Mucosa of rectum (tissue), 2 donors: ENCODE results near the gene CEP128.
A peak's percentile ranks its signal among the peaks of the same experiment; 100 is the strongest.

Experiments used
- H3K27ac ChIP-seq, 2 donors: one replicate each; pipeline ENCODE4 v1.7.0; 2013; ENCODE audit warnings: inconsistent platforms in 2 of 2, low read depth in 2 of 2, low read length in 2 of 2
- H3K27me3 ChIP-seq, 2 donors: one replicate each; pipeline ENCODE4 v1.7.0; 2013; ENCODE audit warnings: low read length in 2 of 2; ENCODE audit not compliant: control insufficient read depth in 2 of 2, insufficient read depth in 2 of 2
- H3K36me3 ChIP-seq, 2 donors: one replicate each; pipeline ENCODE4 v1.7.0; 2013; ENCODE audit warnings: low read length in 2 of 2; ENCODE audit not compliant: control insufficient read depth in 2 of 2, insufficient read depth in 2 of 2
- H3K4me1 ChIP-seq, 2 donors: one replicate each; pipeline ENCODE4 v1.7.0; 2013; ENCODE audit warnings: low read length in 2 of 2, mild to moderate bottlenecking in 1 of 2; ENCODE audit not compliant: control insufficient read depth in 2 of 2, insufficient read depth in 2 of 2
- H3K4me3 ChIP-seq, 2 donors: one replicate each; pipeline ENCODE4 v1.7.0; 2013; ENCODE audit warnings: low read length in 2 of 2
- H3K9ac ChIP-seq, 2 donors: one replicate each; pipeline ENCODE4 v1.7.0; 2013; ENCODE audit warnings: low read length in 2 of 2, low read depth in 1 of 2, mild to moderate bottlenecking in 1 of 2
- H3K9me3 ChIP-seq, 2 donors: one replicate each; pipeline ENCODE4 v1.7.0; 2013; ENCODE audit warnings: low read length in 2 of 2; ENCODE audit not compliant: control insufficient read depth in 2 of 2
- donor health status: healthy.
- donor health status: Normal muscosa, but diverticular disease.

CEP128 gene

GRCh38 chr14:80977221-80977620, 35.7 kb upstream of the CEP128 start:
- Histone ChIP-seq H3K9me3 (no peaks in the 10 kb centered on the region), H3K4me3 (no peak overlapping the region), H3K4me1 (peaks cover 0 to 10% of the 10 kb centered on the region in 2 donors), H3K27me3 (no peaks in the 10 kb centered on the region), H3K27ac (no peak overlapping the region), H3K9ac (no peak overlapping the region), H3K36me3 (no peaks in the 10 kb centered on the region)

- no peak overlapping the region for H3K4me3 ChIP-seq
- no peaks in the 10 kb centered on the region for H3K9me3 ChIP-seq
- H3K4me1 ChIP-seq = peaks cover 0 to 5% of the 10 kb centered on the region in 2 donors
- no peak overlapping the region for H3K27ac ChIP-seq
- H3K27me3 ChIP-seq = no peaks in the 10 kb centered on the region
- H3K9ac ChIP-seq = no peak overlapping the region
- no peaks in the 10 kb centered on the region for H3K36me3 ChIP-seq
These were observed 33.1 kb upstream of the CEP128 start for GRCh38 chr14:80974679-80975078.

- Histone ChIP-seq H3K27me3 (no peaks in the 10 kb centered on the region), H3K27ac (no peak overlapping the region), H3K9ac (no peak overlapping the region), H3K36me3 (no peaks in the 10 kb centered on the region), H3K9me3 (no peaks in the 10 kb centered on the region), H3K4me1 (peaks cover 0 to 5% of the 10 kb centered on the region in 2 donors), H3K4me3 (no peak overlapping the region)
These were observed 32.5 kb upstream of the CEP128 start for GRCh38 chr14:80973931-80974641.

- H3K9ac ChIP-seq = no peak overlapping the region
- H3K36me3 ChIP-seq = no peaks in the 10 kb centered on the region
- H3K27ac ChIP-seq = no peak overlapping the region
- peaks cover 0 to 4% of the 10 kb centered on the region in 2 donors for H3K27me3 ChIP-seq
- H3K9me3 ChIP-seq = no peaks in the 10 kb centered on the region
- H3K4me3 ChIP-seq = no peak overlapping the region
- peaks cover 0 to 2% of the 10 kb centered on the region in 2 donors for H3K4me1 ChIP-seq
These were observed 23.5 kb upstream of the CEP128 start for GRCh38 chr14:80965037-80965436.

- H3K9me3 ChIP-seq = no peaks in the 10 kb centered on the region
- H3K27me3 ChIP-seq = peaks cover 6 to 12% of the 10 kb centered on the region in 2 donors
- no peaks in the 10 kb centered on the region for H3K36me3 ChIP-seq
- H3K9ac ChIP-seq = no peak overlapping the region
- no peak overlapping the region for H3K4me3 ChIP-seq
- peak overlapping the region; percentile 5 to 44 for H3K27ac ChIP-seq
- H3K4me1 ChIP-seq = peaks cover 0 to 5% of the 10 kb centered on the region in 2 donors
These were observed 18.0 kb upstream of the CEP128 start for GRCh38 chr14:80959496-80959895.

- Histone ChIP-seq H3K9me3 (no peaks in the 10 kb centered on the region), H3K9ac (no peak overlapping the region), H3K27me3 (peaks cover 6 to 12% of the 10 kb centered on the region in 2 donors), H3K27ac (peak overlapping the region; percentile 5 to 43), H3K36me3 (no peaks in the 10 kb centered on the region), H3K4me1 (peaks cover 0 to 5% of the 10 kb centered on the region in 2 donors), H3K4me3 (no peak overlapping the region)
These were observed 17.4 kb upstream of the CEP128 start for GRCh38 chr14:80958939-80959338.

GRCh38 chr14:80958226-80958625, 16.7 kb upstream of the CEP128 start:
- H3K4me1 ChIP-seq = peaks cover 0 to 5% of the 10 kb centered on the region in 2 donors
- no peak overlapping the region for H3K4me3 ChIP-seq
- peak overlapping the region; percentile 20 to 43 for H3K27ac ChIP-seq
- no peaks in the 10 kb centered on the region for H3K9me3 ChIP-seq
- H3K27me3 ChIP-seq = peaks cover 4 to 12% of the 10 kb centered on the region in 2 donors
- H3K36me3 ChIP-seq = no peaks in the 10 kb centered on the region
- H3K9ac ChIP-seq = no peak overlapping the region

- H3K27ac ChIP-seq = no peak overlapping the region
- no peak overlapping the region for H3K9ac ChIP-seq
- no peaks in the 10 kb centered on the region for H3K36me3 ChIP-seq
- peaks cover 0 to 5% of the 10 kb centered on the region in 2 donors for H3K4me1 ChIP-seq
- H3K9me3 ChIP-seq = no peaks in the 10 kb centered on the region
- H3K27me3 ChIP-seq = peaks cover 4 to 12% of the 10 kb centered on the region in 2 donors
- no peak overlapping the region for H3K4me3 ChIP-seq
These were observed 16.1 kb upstream of the CEP128 start for GRCh38 chr14:80957613-80958012.

- Histone ChIP-seq H3K4me1 (peaks cover 0 to 5% of the 10 kb centered on the region in 2 donors), H3K27me3 (peaks cover 4 to 12% of the 10 kb centered on the region in 2 donors), H3K27ac (no peak overlapping the region), H3K9ac (no peak overlapping the region), H3K4me3 (no peak overlapping the region), H3K36me3 (no peaks in the 10 kb centered on the region), H3K9me3 (no peaks in the 10 kb centered on the region)
These were observed 15.4 kb upstream of the CEP128 start for GRCh38 chr14:80956922-80957321.

- Histone ChIP-seq H3K4me1 (peaks cover 0 to 5% of the 10 kb centered on the region in 2 donors), H3K27me3 (peaks cover 4 to 12% of the 10 kb centered on the region in 2 donors), H3K9ac (no peak overlapping the region), H3K4me3 (no peak overlapping the region), H3K27ac (no peak overlapping the region), H3K36me3 (no peaks in the 10 kb centered on the region), H3K9me3 (no peaks in the 10 kb centered on the region)
These were observed 14.6 kb upstream of the CEP128 start for GRCh38 chr14:80956102-80956501.
